Islet of Langerhans (tissue), 1 donor: ENCODE results near the gene EIF4G1.

Source experiments
- FAIRE-seq: peaks from one replicate; lab custom pipeline; 2011; peaks lifted over from hg19 to GRCh38; lab: Jason Lieb, UNC

The EIF4G1 gene

GRCh38 chr3:184351511-184352148 lies 37.2 kb downstream of the EIF4G1 start:
- no peak for FAIRE-seq

GRCh38 chr3:184352149-184352785 lies 37.9 kb downstream of the EIF4G1 start:
- no peak for FAIRE-seq

GRCh38 chr3:184352897-184353545 lies 38.6 kb downstream of the EIF4G1 start:
- FAIRE-seq, result no peak

- no peak for FAIRE-seq
Measured at GRCh38 chr3:184353546-184353941, 39.1 kb downstream of the EIF4G1 start.

GRCh38 chr3:184354121-184354728 lies 39.8 kb downstream of the EIF4G1 start:
- FAIRE-seq, result no peak

GRCh38 chr3:184354754-184355153 lies 40.3 kb downstream of the EIF4G1 start:
- no peak for FAIRE-seq

GRCh38 chr3:184355261-184356040 lies 41.0 kb downstream of the EIF4G1 start:
- FAIRE-seq, result no peak

- FAIRE-seq, result no peak
Measured at GRCh38 chr3:184357248-184358123, 43.1 kb downstream of the EIF4G1 start.

GRCh38 chr3:184358124-184358767 lies 43.8 kb downstream of the EIF4G1 start:
- no peak for FAIRE-seq

GRCh38 chr3:184358921-184359350 lies 44.5 kb downstream of the EIF4G1 start:
- FAIRE-seq, result no peak

- FAIRE-seq, result no peak
Measured at GRCh38 chr3:184359610-184360009, 45.2 kb downstream of the EIF4G1 start.

- FAIRE-seq, result no peak
Measured at GRCh38 chr3:184360070-184360928, 45.9 kb downstream of the EIF4G1 start.

GRCh38 chr3:184360929-184361531 lies 46.6 kb downstream of the EIF4G1 start:
- no peak for FAIRE-seq

GRCh38 chr3:184361532-184361931 lies 47.1 kb downstream of the EIF4G1 start, which contains the start of the genes CLCN2 and POLR2H:
Gene CLCN2, minus strand, starts transcription at chr3:184361605. Its CDS starts 126 bp downstream, at chr3:184361479.
Gene POLR2H, plus strand, starts transcription at chr3:184361710. Its CDS starts 1,783 bp downstream, at chr3:184363493.
- no peak for FAIRE-seq

- no peak for FAIRE-seq
Measured at GRCh38 chr3:184361932-184362667, 47.7 kb downstream of the EIF4G1 start.

- no peak for FAIRE-seq
Measured at GRCh38 chr3:184362668-184363546, 48.5 kb downstream of the EIF4G1 start.

GRCh38 chr3:184366619-184367289 lies 52.3 kb downstream of the EIF4G1 start:
- no peak for FAIRE-seq
